Stimulated activated CD4-positive, alpha-beta T cell treated with anti-CD3 and anti-CD28 coated beads, Interleukin-4, amount 100 ng/mL, for 1 hour (primary cell): Measurements from ENCODE around the gene SMARCB1.

Experiments used
- DNase-seq: peaks from one replicate; pipeline ENCODE4 v3.0.0-alpha.2; 2020

The SMARCB1 gene

GRCh38 chr22:23804781-23805291 lies 18.1 kb downstream of the SMARCB1 start:
- DNase-seq: no peak

GRCh38 chr22:23806837-23807236 lies 20.1 kb downstream of the SMARCB1 start:
- DNase-seq: no peak

DNA sequence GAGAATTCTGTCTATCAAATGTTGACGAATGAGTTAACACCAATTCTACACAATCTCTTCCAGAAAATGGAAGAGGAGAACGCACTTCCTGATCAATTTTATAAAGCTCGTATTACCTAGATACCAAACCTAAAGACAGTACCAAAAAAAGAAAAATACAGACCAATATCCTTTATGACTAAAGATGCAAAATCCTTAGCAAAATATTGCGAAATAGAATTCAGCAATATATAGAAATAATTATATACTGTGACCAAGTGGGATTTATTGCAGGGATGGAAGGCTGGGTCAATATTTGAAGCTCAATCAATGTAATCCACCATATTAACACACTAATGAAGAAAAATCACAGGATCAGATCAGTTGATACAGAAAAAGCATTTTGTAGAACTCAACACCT lies 25.6 kb downstream of the SMARCB1 start:
- no peak for DNase-seq

GRCh38 chr22:23815541-23816155 lies 28.9 kb downstream of the SMARCB1 start:
- DNase-seq: no peak

DNA sequence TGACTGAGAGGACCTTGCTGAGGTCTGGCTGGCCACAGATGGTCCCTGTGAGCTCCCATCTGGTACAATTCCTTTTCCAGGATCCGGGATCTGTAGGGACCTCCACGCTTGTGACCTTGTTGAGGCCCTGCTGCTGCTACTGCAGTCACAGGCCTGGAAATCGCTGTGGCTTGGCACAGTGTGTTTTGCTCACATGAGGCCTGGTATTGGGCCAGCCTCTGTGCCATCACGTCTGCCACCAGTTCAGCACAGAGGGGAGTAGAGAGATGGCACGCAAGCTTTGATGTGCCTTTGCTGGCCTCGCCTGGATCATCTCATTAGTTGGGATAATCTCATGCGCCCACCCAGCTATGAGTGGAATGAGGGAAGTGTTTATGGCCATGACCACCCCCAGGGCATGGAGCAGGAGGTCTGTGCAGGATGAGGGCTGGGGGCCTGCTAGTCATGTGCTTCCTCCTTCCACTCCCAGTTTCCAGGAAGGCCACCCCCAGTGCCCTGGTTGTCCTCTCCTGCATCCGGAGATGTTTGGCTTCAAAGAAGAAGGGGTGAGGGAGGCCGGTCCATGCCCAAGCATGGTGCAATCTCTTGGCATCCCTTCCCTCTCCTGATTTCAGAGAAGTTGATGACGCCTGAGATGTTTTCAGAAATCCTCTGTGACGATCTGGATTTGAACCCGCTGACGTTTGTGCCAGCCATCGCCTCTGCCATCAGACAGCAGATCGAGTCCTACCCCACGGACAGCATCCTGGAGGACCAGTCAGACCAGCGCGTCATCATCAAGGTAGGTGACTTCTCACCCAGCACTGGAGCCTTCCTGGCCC lies 29.6 kb downstream of the SMARCB1 start:
- DNase-seq: no peak

GRCh38 chr22:23817146-23817545 lies 30.4 kb downstream of the SMARCB1 start:
- no peak for DNase-seq

DNA sequence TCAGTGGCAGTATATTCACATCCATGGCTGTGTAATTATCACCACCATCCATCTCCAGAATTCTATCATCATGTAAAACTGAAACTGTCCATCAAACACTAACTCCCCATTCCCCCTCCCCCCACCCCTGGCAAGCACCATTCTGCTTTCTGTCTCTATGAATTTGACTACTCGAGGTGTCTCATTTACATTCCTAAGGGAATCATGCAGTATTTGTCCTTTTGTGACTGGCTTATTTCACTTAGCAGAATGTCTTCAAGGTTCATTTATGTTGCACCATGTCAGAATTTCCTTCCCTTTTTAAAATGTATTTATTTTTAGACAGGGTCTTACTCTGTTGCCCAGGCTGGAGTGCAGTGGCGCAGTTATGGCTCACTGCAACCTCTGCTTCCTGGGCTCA lies 31.8 kb downstream of the SMARCB1 start:
- no peak for DNase-seq

- no peak for DNase-seq
Observed at GRCh38 chr22:23820748-23821211, 34.0 kb downstream of the SMARCB1 start.

DNA sequence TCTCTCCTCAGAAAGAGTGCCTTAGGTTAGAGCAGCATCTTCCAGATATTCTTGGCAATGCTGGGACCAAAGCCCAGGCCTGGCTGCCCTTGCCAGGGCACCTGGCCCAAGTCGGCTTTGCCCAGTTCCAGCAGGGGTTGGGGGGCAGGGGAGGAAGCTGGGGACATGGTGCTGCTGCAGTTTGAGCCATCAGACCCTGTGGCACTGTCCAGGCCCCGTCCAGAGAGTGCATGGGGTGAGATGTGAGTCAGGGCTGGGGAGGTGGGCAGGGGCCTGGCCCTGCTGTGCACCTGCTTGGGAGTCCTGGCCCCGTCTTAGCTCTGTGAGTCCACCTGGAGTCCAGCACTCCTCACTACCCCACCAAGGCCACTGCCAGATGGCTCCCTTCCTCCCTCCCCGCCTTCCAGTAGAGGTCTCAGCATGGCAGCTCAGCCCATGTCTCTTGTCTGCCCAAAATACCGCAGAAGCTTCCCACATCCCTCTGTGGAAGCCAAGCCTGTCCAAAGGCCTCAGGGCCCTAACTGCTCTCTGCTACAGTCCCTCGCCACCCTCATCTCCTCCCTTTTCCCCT lies 35.4 kb downstream of the SMARCB1 start:
- no peak for DNase-seq

- no peak for DNase-seq
Observed at GRCh38 chr22:23823331-23823791, 36.6 kb downstream of the SMARCB1 start.

- no peak for DNase-seq
Observed at GRCh38 chr22:23824476-23825245, 37.9 kb downstream of the SMARCB1 start.

- no peak for DNase-seq
Observed at GRCh38 chr22:23825246-23825905, 38.6 kb downstream of the SMARCB1 start.

DNA sequence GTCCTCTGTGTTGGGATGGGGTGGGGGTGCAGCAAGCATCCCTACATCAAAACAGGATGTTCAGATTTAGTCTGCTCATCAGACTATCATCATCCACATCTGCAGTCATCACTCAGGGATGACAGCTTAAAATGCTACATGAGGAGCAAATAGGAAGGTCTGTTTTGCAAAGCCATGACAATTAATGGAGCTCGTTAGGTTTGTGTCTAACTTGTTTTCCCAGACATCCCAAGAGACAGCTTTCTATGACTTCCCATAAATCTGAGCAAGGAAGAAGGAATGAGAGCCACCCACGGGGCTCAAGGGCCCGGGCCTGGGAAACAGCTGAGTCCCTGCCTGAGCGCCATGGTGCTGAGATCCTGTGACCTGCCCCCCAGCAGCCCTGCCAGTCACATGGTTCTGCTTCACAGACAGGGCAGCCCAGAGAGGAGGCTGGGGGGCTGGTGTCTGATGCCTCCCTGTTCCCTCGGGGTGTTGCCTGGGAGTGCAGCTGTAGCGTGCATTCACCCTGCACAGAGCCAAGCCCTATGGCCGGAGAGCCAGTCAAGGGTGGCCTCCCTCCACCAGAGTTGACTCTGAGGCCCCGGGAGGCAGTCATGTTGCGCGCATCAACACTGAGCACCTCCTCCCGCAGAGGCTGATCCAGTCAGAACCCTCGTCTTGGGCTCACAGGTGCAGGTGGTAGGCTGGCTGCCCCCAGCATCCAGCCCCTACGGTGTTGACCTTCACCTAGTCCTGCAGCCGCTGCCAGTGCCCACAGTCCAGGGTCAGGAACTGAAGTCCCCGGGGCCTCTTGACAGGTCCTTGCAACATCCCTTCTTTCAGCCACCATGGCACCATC lies 40.0 kb downstream of the SMARCB1 start:
- no peak for DNase-seq

DNA sequence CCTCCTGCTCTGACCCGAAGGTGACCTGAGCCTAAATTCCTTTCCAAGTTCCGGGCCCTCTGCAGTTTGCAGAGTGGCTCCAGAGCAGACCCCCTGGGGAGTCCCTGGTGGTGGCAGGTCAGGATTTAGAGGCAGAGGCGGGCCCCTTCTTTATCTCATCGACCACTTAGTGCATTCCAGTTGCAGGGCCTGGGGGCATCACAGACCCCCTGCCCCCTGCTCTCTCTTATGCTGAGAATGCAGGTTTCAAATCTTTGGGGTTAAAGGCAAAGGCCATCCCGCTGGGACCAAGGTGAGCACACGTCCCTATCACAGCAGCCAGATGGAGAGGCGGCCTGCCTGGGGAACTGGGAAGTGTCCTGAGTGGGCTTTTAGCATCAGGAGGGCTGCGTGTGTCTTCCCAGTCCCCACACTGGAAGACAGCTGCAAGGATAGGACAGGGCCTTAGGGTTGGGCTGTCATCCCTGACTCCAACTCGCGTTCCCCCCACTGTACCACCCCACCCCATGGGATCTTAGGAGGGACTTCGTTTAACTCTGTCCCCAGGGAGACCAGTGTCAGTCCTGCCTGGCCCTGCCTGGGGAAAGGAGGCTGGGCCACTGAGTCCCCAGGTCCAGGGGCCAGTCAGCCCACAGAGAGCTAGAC lies 40.7 kb downstream of the SMARCB1 start:
- DNase-seq: no peak

DNA sequence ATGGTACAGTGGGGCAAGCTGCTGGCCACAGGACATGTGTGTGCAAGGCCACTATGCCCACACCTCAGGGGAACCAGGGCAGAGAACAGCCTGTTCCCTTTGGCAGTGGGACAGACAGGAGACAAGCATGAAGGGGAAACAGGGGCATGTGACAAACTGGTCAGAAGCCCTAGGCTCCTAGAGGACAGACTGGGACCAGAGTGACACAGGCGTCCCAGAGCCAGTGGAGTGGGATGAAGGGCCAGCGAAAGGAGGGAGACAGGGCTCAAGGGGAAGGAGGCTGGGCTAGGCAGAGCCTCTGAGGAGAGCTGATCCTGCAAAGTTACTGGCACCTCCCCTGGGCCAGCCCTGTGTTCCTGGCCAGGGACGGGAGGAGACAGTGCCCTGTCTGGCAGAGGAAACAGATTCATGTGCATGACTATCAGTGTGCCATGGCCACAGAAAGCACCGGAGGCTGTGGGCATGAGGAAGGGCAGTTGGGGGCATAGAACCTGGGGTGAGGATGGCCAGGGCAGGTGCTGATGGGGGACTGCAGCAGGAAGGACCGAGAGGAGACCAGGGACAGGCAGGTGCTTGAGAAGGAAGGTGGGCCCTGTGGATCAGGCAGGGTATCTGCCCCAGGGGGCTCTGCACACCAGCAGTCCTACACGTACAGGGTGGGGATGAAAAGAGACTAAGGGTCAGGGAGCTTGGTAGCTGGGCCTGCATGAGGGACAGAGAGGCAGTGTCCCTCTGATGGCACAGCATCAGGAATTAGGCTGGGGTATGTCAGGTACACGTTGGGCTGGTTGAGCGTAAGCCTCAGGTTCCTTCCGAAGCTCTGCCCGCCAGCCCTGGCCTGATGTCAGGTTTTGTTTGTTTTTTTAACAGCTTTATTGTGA lies 42.3 kb downstream of the SMARCB1 start:
- DNase-seq: no peak

GRCh38 chr22:23829845-23830372 lies 43.1 kb downstream of the SMARCB1 start:
- no peak for DNase-seq

GRCh38 chr22:23831261-23831660 lies 44.5 kb downstream of the SMARCB1 start:
- DNase-seq: no peak

GRCh38 chr22:23831781-23832180 lies 45.0 kb downstream of the SMARCB1 start:
- no peak for DNase-seq

GRCh38 chr22:23832226-23833016 lies 45.7 kb downstream of the SMARCB1 start:
- DNase-seq: no peak
